NT2/D1 (cell line): ENCODE results near the gene ARHGAP33.

Source experiments
- SUZ12 ChIP-seq: IDR thresholded peaks from 2 replicates; pipeline ENCODE4 v1.6.1; 2011; ENCODE audit not compliant: insufficient read length, insufficient read depth; ENCODE audit errors: extremely low read depth
- YY1 ChIP-seq: IDR thresholded peaks from 2 replicates; pipeline ENCODE4 v1.6.1; 2011; ENCODE audit not compliant: insufficient read length, insufficient read depth
- ZNF274 ChIP-seq: IDR thresholded peaks from 2 replicates; pipeline ENCODE4 v1.6.1; 2011; ENCODE audit warnings: mild to moderate bottlenecking, low read depth, low read length

DNA sequence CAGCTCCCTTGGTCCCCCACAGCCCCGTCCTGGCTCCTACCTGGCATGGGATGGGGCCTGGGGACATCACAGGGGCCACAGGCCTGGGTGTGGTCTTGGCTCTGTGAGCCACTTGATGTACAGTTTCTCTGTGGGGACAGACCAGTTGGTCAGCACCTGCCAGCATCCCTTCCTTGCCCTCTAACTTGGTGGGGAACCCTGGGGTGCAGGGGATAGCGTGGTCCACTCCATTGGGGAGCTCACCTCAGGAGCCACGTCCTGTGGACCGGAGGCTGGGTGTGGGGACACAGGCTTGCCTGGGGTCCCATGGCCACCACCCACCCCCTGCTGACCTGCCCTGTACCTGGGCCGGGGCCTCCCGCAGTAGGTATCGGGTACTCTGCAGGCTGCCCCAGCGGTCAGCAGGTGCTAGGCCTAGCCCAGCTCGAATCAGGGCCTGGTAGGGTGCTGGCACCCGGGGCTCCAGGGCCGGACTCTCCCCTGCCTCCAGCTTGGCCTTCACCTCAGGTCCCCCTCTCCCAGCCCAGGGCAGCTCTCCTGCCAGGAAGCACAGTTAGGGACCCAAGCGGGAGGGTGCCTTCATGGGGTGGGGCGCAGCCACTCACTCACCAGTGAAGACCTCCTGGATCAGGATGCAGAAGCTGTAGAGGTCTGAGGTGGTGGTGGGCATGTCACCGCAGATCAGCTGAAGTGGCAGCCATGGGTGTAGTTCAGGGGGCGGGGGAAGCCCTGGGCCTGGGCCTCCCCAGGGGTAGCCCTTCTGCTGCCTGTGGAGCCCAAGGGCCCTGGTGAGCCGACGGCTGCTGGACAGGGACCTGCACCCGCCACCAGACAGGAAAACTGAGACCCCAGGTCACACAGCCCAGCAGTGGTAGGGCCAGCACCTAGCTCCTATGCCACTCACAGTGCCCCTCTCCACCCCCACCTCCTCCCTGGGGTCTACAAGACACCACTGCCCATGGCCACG is 14.9 kb downstream of the ARHGAP33 start:
- TF ChIP-seq SUZ12 (no peak), YY1 (no peak), ZNF274 (no peak)
